GM18858 (cell line): ENCODE data around the gene GMPR.
"Not testable (repeated sequence)": the region's sequence is repeated elsewhere in the genome, so short reads cannot be mapped to it uniquely, and the experiment has no call there.

ENCODE experiments used
- ATAC-seq: cut with Tn5 transposase; IDR thresholded peaks from one replicate; pipeline ENCODE4 v1.9.1; 2021; ENCODE audit not compliant: unreplicated experiment

The GMPR gene

DNA sequence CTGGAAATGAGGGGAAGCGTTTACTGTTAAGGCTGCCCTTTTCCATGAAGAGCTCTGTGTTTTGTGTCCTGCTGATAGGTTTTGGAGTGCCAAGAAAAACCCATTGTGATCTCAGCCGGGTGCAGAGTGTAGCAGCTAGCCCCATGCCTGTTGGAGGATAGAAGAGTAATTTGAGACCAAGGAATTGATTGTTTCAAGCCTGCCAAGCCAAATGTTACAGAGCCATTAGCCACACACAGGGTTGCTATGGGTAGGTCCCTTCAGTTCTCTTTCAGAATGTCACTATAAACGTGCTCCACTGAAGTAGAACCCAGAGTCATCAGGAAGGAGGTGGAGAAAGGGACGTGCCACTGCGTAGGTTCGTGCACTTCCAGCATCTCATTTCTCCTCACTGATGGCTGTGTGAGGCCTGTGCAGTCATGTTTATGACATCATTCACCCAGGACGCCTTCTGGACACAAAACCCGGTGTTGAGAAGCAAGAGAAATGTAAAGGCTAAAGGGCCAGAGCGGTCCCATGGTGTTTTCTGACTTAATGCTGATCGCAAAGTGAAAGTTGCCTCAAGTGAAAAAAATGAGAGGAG lies 6.6 kb downstream of the GMPR start:
- no peak for ATAC-seq

DNA sequence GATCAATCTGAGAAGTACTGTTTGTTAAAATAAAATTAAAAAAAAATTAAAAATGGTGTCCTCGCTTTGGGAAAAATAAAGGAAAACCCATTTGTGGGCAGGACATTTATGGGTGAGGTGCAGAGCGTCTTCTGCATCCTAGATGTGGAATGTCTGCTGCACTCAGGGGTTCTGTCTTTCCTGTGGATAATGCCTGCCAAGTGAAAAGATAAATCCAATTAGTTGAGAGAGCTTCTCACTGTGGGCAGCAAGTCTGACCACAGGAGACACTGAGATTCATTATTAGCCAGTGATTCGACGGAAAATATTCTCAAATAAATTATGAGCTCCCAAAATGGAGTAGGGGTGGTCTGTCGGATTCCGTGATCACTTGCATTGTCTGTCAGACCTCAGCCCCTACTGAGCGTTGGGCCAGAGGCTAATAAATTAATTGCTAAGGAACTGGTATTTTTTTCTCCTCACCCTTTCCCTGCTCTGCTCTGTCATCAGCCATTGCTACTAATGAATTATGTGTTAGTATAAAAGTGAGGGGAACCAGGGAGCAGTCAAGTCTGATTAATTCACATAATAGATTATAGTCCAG lies 10.0 kb downstream of the GMPR start:
- no peak for ATAC-seq

DNA sequence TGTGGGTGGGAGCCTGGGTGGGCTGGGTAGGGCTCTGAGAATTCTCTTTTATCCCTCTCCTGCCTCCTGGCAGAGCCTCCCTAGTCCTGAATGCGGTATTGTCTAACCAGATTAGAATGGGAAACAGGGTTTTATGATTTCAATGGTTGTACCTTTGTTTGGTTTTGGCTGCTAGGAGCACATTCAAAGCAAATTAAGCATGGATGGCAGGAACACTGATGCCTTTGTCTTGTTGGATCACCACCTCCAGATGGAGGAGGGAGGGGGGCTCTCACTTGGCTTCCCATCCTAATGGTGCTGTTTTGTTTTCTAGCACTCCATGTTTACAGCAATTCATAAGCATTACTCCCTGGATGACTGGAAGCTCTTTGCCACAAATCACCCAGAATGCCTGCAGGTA lies 11.6 kb downstream of the GMPR start:
- ATAC-seq, result no peak

DNA sequence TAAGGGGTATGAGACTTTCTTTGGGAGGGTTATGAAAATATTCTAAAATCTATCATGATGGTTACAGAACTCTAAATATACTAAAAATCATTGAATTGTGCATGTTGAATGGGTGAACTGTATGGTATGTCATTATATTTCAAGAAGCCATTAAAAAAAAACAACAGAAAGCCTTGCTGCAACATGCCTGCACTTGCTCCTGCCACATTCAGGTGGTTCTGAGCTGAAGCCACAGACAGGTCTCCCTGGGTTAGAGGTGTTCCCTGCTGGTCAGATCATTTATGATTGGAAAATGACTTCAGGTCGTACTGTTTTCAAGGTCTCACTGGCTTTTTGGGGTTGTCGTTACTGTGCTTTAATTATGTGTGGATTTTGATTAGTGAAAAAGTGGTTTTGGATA lies 13.3 kb downstream of the GMPR start:
- ATAC-seq, result no peak

DNA sequence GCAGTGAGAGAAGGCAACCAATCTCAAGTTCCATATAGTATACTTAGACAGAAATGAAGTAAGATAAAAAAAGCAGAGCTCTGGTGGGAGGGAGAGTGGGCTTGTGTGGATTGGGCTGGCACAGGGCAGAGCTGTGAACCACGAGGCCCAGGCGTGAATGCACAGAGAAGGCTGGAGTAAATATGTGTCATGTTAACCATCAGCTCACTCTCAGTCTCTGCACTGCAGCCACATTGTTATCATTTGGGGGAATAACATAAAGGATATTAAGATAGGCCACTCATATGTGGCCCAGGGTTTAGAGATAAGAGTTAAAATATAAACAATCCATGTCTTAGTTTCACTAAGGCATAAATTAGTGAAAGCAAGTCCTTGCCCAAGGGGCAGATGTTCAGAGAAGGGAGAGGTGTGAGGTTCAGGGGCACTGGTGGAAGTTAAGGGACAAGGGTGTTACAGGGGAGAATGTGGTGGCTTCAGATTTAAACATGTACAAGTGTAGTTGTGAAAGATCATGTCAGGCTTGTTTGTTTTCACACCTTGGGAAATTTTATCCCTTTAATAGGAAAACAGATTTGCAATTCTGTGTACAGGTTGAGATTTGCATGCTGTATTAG lies 14.4 kb downstream of the GMPR start:
- no peak for ATAC-seq

DNA sequence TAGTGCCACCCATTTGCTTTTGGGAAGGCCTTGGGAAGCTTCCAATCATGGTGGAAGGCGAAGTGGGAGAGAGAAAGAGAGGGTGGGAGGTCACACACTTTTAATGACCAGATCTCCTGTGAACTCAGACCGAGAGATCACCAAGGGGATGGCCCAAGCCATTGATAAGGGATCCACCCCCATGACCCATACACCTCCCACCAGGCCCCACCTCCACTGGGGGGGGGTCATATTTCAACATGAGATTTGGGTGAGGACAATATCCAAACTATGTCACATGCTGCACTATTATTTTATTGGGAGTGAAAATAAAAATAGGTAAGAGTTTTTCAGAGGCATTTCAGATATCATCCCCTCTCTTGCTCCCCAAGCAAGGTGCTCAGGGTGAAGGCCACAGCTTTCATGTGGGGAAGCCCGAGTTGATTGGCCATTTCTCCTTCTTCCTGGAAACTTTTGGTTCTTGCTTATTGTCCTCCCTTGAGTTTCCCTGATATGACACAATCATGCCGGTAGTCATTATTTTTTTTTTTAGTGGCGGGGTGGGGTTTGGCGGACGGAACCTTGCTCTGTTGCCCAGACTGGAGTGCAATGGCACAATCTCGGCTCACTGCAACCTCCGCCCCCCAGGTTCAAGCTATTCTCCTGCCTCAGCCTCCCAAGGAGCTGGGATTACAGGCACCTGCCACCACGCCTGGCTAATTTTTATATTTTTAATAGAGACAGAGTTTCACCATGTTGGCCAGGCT lies 15.2 kb downstream of the GMPR start:
- ATAC-seq, result no peak

DNA sequence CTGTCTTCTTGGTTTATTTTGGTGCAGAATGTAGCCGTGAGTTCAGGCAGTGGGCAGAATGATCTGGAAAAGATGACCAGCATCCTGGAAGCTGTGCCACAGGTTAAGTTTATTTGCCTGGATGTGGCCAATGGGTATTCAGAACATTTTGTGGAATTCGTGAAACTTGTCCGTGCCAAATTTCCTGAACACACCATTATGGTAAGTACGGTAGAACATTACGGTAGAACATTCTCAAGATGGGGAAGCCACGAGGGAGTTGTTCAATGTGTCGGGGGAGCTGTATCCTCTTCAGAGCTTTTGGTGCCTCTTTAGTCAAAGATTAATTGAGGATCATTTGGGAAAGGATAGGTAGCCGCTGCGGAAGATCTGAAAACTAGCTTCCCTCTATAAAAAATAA lies 16.1 kb downstream of the GMPR start:
- ATAC-seq, result no peak

DNA sequence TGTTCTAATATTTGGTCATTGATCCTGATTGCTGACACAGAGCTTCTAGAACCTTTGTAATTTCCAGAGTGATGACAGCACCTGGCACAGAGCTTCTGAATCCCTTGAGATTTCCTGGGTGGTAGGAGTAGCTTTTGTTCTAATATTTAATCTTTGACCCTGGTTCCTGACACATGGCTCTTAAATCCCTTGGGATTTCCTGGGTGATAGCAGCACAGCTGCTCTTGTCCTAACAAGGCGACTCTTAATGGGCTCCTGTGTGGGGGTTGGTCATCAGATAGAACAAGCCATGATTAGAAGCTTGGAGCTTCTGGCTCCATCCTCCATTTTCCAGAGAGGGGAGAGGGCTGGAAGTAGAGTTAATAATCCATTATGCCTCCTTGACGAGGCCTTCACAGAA lies 18.4 kb downstream of the GMPR start:
- no peak for ATAC-seq

DNA sequence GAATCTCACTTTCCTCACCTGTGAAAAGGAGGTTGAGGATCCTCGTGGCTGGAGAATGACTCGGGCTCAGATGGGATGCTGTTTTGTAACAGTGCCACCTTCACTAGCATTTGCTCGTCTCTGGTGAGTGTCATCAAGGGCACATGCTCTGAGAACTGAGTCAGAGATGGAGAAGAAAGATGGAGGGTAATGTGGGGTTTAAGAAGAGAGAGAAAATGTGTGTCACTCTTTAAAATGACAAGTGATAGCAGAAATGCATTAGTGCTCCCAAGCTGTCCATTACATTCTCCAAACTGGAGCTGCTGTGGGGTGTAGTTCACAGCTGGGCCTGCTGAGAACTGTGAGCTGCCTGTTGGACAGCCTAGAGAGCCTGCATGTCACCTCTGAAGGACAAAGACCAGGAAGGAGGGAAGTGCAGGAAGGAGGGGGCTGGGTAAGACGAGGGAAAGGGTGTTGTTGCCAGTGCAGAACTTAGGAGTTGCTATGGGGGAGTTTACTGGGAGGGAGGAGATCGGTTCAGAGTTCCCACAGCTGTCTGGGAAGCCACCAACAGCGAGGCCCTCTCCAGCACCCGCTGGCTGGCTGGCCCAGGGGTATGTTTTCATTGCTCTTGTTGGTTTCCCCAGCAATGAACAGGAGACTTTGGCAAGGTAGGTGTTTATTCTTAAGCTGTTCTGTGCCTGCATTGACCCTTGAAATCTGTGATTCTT lies 19.8 kb downstream of the GMPR start:
- ATAC-seq, result no peak

DNA sequence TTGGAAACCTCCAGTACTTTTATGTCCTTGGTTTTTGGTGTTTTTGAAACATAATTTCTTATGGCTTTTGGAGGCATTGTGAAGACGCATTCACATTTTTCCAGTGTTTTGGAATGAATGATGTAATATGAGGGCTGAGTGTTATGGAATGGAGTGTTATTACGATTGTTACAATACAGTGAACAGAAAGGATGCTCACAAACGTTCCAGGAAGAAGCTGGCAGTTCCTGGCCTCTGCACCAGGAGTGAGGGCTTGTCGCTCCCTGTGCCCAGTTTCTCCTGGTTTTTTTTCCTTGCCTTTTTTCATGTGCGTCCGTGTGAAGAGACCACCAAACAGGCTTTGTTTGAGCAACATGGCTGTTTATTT lies 20.3 kb downstream of the GMPR start:
- no peak for ATAC-seq

DNA sequence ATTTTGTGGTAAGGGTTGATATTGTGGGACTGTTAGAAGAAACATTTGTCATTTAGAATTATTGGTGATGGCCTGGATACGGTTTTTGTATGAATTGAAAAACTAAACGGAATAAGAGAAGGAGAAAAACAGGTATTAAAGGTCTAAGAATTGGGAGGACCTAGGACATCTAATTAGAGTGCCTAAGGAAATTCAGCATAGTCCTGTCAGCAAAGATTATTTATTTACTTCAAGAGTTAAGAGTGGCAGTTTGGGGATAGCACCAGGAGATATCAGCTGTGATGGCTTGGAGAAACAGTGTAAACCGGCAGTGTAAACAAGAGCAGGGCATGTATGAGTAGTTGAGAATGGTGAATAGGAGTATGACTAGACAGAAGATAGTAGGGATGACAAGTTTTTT lies 21.2 kb downstream of the GMPR start:
- ATAC-seq, result not testable (repeated sequence)

DNA sequence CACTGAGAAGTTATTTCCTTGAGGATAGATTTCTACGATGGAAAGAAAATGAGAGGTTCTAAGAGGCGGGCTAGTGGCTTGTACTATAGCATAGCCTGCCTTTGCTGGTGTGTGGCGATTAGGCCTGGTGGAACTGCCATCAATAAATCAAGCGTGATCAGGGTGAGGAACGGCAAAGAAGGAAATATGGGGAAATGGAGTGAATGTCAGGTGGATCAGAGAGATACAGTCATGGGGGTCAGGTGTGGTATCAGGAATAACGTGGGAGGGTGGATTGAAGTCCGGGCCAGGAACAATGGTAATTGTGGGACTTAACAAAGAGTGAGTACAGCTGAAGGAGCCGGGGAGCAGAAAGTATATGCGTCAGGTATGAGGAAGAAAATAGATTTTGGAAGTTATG lies 22.2 kb downstream of the GMPR start:
- not testable (repeated sequence) for ATAC-seq

DNA sequence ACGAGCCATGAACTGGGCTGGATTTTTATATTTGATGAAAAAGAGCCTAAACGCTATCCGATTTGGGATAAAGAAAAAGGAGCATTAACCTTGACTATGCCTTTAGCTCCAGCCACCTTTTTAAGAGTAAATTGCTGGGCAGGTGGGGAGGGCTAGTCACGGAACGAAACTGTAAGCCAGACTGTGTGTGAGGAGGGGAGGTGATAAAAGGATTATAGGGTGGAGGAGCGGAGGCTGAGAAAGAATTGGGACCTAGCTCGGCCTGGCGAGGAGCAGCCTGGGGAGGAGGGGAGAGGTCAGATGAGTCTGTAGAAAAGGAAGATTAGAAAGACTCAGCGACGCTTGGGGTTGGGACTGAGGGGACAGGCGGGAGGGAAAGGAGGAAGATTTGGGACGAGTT lies 24.4 kb downstream of the GMPR start:
- not testable (repeated sequence) for ATAC-seq

DNA sequence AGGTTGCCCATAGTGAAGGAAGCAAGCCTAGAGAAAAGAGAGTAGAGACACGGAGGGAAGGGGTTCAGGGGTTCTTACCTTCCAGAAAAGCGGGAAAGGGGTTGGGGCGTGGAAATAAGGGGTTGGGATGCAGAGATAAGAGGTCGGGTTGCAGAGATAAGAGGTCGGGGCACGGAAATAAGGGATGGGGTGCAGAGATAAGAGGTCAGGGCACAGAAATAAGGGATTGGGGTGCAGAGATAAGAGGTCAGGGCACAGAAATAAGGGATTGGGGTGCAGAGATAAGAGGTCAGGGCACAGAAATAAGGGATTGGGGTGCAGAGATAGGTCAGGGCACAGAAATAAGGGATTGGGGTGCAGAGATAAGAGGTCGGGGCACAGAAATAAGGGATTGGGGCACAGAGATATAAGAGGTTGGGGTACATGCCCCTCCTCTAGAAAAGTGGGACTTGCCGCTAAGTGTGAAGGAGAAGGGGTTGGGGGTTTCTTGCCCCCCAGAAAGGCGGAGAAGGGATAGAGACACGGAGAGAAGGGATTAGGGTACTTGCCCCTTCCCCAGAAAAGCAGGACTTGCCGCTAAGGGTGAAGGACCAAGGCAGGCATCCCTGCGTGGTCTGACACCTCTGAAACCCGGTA lies 25.2 kb downstream of the GMPR start:
- not testable (repeated sequence) for ATAC-seq

DNA sequence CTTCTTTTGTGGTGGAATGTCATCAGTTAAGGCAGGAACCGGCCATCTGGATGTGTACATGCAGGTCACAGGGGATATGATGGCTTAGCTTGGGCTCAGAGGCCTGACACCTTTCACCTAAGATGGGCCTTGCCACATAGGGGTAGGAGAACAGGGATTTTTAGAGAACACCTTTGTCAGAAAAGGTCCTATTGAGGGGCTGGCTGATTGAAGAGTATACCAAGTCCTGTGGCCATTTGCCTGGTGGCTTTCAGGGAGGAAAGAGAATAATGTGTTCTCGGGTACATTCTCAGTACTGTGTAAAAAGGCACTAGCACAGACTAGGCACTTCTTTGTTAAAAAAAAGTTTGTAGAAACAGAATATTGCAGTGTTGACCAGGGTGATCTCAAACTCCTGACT lies 26.4 kb downstream of the GMPR start:
- ATAC-seq, result no peak

DNA sequence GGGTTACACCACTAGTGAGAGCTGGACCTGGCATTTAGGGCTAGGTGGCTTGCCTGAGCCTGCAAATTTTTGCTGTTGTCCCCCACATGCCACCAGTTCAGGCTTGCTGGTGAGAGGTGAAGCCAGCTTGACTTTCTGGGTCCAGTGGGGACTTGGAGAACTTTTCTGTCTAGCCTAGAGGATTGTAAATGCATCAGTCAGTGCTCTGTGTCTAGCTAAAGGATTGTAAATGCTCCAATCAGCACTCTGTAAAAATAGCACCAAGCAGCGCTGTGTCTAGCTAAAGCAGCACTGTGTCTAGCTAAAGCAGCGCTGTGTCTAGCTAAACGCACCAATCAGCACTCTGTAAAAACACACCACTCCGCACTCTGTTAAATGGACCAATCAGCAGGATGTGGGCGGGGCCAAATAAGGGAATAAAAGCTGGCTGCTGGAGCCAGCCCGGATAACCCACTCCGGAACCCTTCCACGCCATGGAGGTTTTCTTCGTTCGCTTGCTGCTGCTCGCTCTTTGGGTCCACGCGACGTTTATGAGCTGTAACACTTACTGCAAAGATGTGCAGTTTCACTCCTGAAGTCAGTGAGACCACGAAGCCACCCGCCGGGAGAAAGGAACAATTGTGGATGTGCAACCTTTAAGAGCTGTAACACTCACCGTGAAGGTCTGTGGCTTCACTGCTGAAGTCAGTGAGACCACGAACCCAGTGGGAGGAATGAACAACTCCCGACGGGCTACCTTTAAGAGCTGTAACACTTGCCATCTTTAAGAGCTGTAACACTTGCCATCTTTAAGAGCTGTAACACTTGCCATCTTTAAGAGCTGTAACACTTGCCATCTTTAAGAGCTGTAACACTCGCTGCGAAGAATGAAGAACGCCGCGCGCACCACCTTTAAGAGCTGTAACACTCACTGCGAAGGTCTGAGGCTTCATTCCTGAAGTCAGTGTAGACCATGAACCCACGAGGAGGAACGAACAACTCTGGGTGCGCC lies 27.3 kb downstream of the GMPR start:
- ATAC-seq, result no peak

DNA sequence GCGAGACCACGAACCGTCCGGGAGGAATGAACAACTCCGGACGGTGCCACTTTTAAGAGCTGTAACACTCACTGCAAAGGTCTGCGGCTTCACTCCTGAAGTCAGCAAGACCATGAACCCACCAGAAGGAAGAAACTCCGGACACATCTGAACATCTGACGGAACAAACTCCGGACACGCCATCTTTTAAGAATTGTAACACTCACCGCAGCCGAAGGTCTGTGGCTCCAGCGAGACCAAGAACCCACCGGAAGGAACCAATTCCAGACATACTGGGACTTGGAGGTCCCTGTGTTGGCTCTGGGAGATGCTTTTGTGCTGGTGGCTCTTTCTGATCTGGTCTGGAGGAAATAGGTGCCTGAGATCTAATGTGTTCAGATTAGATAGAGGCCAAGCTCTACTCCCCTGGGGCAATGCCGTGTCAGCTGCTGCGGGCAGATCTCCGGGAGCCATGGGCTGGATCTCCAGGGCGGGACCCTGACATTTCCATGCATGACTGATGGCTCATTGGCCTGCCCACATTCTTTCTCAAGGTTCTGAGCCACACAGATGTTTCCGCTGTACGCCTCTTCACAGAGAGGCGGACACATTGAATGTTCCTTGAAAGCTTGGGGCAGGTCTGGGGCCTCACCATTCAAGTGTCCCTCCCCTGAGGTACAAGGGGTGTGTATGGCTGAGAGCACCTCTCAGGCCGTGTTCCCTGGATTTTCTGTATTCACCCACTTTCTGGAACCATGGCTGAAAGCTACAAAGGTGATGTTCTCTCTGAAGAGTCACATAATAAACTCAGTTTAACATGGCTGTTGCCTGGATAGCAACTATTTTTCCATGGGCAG lies 29.3 kb downstream of the GMPR start:
- ATAC-seq, result no peak

DNA sequence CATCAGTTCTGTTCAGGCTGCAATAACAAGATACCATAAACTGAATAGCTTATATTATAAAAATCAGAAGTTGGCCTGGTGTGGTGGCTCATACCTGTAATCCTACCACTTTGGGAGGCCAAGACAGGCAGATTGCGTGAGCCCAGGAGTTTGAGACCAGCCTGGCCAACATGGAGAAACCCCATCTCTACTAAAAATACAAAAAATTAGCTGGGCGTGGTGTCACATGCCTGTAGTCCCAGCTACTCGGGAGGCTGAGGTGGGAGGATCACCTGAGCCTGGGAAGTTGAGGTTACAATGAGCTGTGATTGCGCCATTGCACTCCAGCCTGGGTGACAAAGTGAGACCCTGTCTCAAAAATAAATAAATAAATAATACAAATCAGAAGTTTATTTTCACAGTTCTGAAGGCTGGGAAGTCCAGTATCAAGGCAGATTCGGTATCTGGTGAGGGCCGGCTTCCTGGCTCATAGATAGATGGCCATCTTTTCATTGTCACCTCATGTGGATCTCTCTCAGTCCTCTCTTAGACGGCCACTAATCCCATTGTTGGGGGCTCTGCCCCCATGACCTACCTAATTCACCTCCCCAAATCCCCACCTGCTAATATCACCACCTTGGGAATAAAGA lies 31.2 kb downstream of the GMPR start:
- not testable (repeated sequence) for ATAC-seq
